ENCODE measurements around the gene TTLL13.

Gene TTLL13

GRCh38 chr15:90249203-90249863 is at the start of gene TTLL13:
Gene TTLL13 (plus strand): TSS chr15:90249556. CDS start chr15:90250631, 1,075 bp downstream.
- no peak for TF ChIP-seq CTCF (IDR thresholded peaks at IDR 0.05)

- no peak for TF ChIP-seq CTCF (IDR thresholded peaks at IDR 0.05)
These were observed 48.7 kb upstream of the TTLL13 start for GRCh38 chr15:90200534-90201129.

- TF ChIP-seq CTCF (IDR thresholded peaks at IDR 0.05) = no peak
These were observed 48.0 kb upstream of the TTLL13 start, which contains the start of gene SEMA4B for GRCh38 chr15:90201130-90201943. Gene SEMA4B (plus strand): TSS chr15:90201330. CDS start chr15:90201579, 249 bp downstream.

GRCh38 chr15:90201944-90202375 is 47.4 kb upstream of the TTLL13 start:
- no peak for TF ChIP-seq CTCF (IDR thresholded peaks at IDR 0.05)

- TF ChIP-seq CTCF (IDR thresholded peaks at IDR 0.05) = no peak
These were observed 46.4 kb upstream of the TTLL13 start for GRCh38 chr15:90202929-90203328.

- TF ChIP-seq CTCF (IDR thresholded peaks at IDR 0.05) = no peak
These were observed 45.9 kb upstream of the TTLL13 start for GRCh38 chr15:90203473-90203872.

- no peak for TF ChIP-seq CTCF (IDR thresholded peaks at IDR 0.05)
These were observed 45.4 kb upstream of the TTLL13 start for GRCh38 chr15:90203922-90204321.
